Nephron (organoid): ENCODE measurements around the gene WNT5B.
A peak's percentile ranks its signal among the peaks of the same experiment; 100 is the strongest.

Experiments
- H3K27ac Mint-ChIP-seq, 3 experiments: 2 replicates each; pipeline ENCODE4 v1.8.0; 2020; ENCODE audit warnings: mixed read lengths in 3 of 3, mild to moderate bottlenecking in 2 of 3, moderate library complexity in 1 of 3
- H3K27me3 Mint-ChIP-seq: 2 replicates; pipeline ENCODE4 v1.8.0; 2021; ENCODE audit warnings: low read depth, mild to moderate bottlenecking, moderate library complexity, mixed read lengths
- H3K36me3 Mint-ChIP-seq: 2 replicates; pipeline ENCODE4 v1.8.0; 2020; ENCODE audit warnings: low read depth, mixed read lengths
- H3K4me1 Mint-ChIP-seq: 2 replicates; pipeline ENCODE4 v1.8.0; 2020; ENCODE audit warnings: mixed read lengths
- H3K4me3 Mint-ChIP-seq, 3 experiments: 2 replicates each; pipeline ENCODE4 v1.8.0; 2020; ENCODE audit warnings: mild to moderate bottlenecking in 3 of 3, mixed read lengths in 3 of 3, moderate library complexity in 2 of 3
- H3K9me3 Mint-ChIP-seq: 2 replicates; pipeline ENCODE4 v1.8.0; 2020; ENCODE audit warnings: mixed read lengths
- TF ChIP-seq, protein P1 (sequence below), 3 experiments: fragments of 200-600 bp; sonication (generic); IDR thresholded peaks; one replicate each; pipeline ENCODE4 v1.5.0; 2021; ENCODE audit warnings: antibody characterized with exemption in 3 of 3; ENCODE audit not compliant: unreplicated experiment in 3 of 3

Gene WNT5B

GRCh38 chr12:1668833-1669543 is 40.0 kb downstream of the WNT5B start:
- peaks cover 11% of the 10 kb centered on the region for H3K4me1 Mint-ChIP-seq
- TF ChIP-seq, protein P1, sequence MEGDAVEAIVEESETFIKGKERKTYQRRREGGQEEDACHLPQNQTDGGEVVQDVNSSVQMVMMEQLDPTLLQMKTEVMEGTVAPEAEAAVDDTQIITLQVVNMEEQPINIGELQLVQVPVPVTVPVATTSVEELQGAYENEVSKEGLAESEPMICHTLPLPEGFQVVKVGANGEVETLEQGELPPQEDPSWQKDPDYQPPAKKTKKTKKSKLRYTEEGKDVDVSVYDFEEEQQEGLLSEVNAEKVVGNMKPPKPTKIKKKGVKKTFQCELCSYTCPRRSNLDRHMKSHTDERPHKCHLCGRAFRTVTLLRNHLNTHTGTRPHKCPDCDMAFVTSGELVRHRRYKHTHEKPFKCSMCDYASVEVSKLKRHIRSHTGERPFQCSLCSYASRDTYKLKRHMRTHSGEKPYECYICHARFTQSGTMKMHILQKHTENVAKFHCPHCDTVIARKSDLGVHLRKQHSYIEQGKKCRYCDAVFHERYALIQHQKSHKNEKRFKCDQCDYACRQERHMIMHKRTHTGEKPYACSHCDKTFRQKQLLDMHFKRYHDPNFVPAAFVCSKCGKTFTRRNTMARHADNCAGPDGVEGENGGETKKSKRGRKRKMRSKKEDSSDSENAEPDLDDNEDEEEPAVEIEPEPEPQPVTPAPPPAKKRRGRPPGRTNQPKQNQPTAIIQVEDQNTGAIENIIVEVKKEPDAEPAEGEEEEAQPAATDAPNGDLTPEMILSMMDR (IDR thresholded peaks at IDR 0.05; ENCODE audit: unreplicated experiment in 3 of 3), result no peak
- peaks cover 12% of the 10 kb centered on the region for H3K27me3 Mint-ChIP-seq
- H3K36me3 Mint-ChIP-seq, result no peaks in the 10 kb centered on the region
- no peak overlapping the region for H3K27ac Mint-ChIP-seq
- H3K9me3 Mint-ChIP-seq, result peaks cover under 1% of the 10 kb centered on the region
- H3K4me3 Mint-ChIP-seq, result no peak overlapping the region

GRCh38 chr12:1670358-1671268 is 41.6 kb downstream of the WNT5B start:
- TF ChIP-seq, protein P1 (IDR thresholded peaks at IDR 0.05; ENCODE audit: unreplicated experiment in 3 of 3), result no peak
- Mint-ChIP-seq H3K4me1 (peaks cover 11% of the 10 kb centered on the region), H3K27me3 (peaks cover 8% of the 10 kb centered on the region), H3K9me3 (peaks cover 5% of the 10 kb centered on the region), H3K36me3 (no peaks in the 10 kb centered on the region), H3K4me3 (no peak overlapping the region), H3K27ac (peak overlapping the region in 1 of 3 experiments; percentile 16)

DNA sequence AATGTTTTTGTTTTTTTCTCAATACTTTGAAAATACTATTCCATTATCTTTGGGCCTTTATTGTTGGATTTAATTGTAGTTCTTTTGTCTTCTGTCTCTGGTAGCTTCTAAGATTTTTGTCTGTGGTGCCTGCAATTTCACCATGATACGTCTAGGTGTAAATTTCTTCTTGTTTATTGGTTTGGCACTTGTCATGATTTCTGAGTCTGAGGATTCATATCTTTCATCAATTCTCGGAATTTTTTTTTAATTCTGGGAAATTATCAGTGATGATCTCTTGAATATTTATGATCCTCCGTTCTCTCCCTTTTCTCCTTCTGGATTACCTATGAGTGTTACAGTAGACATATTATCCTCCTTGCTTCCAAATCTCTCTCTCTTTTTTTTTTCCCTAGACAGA is 47.0 kb downstream of the WNT5B start:
- Mint-ChIP-seq H3K4me1 (no peaks in the 10 kb centered on the region), H3K27ac (no peak overlapping the region), H3K36me3 (no peaks in the 10 kb centered on the region), H3K27me3 (peaks cover 5% of the 10 kb centered on the region), H3K9me3 (peaks cover 8% of the 10 kb centered on the region), H3K4me3 (no peak overlapping the region)
- TF ChIP-seq, protein P1 (IDR thresholded peaks at IDR 0.05; ENCODE audit: unreplicated experiment in 3 of 3), result no peak

DNA sequence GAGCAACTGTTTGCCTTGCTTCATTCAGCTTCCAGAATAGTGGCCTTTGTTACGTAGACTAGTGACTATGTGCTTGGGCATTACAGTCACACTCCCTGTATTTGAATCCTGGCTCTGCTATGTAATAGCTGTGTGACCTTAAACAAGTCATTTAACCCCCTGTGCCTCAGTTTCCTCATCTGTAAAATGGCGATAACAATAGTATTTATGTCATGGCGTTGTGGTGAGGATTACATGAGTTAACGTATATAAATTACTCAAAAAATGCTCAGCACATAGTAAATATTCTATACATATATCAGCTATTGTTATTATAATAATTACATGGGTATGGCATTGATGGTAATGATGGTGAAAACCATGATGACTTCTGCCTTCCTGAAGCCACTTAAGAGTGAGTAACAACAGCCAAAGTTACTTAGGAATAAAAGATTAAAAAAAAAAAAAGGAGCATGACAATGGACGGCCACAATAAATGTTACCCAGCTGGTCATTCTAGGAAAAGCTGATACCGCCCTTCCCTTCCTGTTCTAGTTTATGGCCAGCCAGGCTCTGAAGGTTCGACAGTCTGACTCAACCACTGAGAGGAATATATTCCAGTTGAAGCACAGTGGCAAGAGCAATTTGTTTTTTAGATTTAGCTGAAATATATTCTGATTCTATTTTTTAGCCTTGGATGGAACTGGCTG is 51.9 kb downstream of the WNT5B start:
- H3K9me3 Mint-ChIP-seq, result peaks cover 3% of the 10 kb centered on the region
- no peaks in the 10 kb centered on the region for H3K4me1 Mint-ChIP-seq
- TF ChIP-seq, protein P1 (IDR thresholded peaks at IDR 0.05; ENCODE audit: unreplicated experiment in 3 of 3), result no peak
- no peak overlapping the region for H3K4me3 Mint-ChIP-seq
- no peak overlapping the region for H3K27ac Mint-ChIP-seq
- peaks cover 8% of the 10 kb centered on the region for H3K27me3 Mint-ChIP-seq
- no peaks in the 10 kb centered on the region for H3K36me3 Mint-ChIP-seq

- Mint-ChIP-seq H3K9me3 (peaks cover 3% of the 10 kb centered on the region), H3K27ac (no peak overlapping the region), H3K36me3 (no peaks in the 10 kb centered on the region), H3K4me3 (no peak overlapping the region), H3K4me1 (no peaks in the 10 kb centered on the region), H3K27me3 (peaks cover 8% of the 10 kb centered on the region)
- TF ChIP-seq, protein P1 (IDR thresholded peaks at IDR 0.05; ENCODE audit: unreplicated experiment in 3 of 3), result no peak
Measured at GRCh38 chr12:1681493-1681807, 52.4 kb downstream of the WNT5B start.
